Thyroid gland (tissue), 4 donors: ENCODE data around the gene FKBP6. TPM values are rescaled to one million over a fixed set of nuclear protein-coding genes. Genes with fewer than 3 reads are reported as not detected.

Experiments
- DNase-seq, 2 donors: peaks; one replicate each; pipeline ENCODE4 v3.0.0-alpha.2; 2019
- H3K27ac ChIP-seq, 3 donors: fragments of 200-600 bp; sonication (generic); 1 replicate in 2 of 3; 2 replicates in 1 of 3; pipeline ENCODE4 v1.5.1; 2016 to 2019; ENCODE audit warnings: mild to moderate bottlenecking in 1 of 3, moderate library complexity in 1 of 3
- H3K27me3 ChIP-seq: fragments of 200-600 bp; sonication (generic); one replicate; pipeline ENCODE4 v1.5.1; 2019
- H3K36me3 ChIP-seq, 2 donors: fragments of 200-600 bp; sonication (generic); one replicate each; pipeline ENCODE4 v1.5.1; 2016 to 2019
- H3K4me1 ChIP-seq, 2 donors: fragments of 200-600 bp; sonication (generic); one replicate each; pipeline ENCODE4 v1.5.1; 2017 to 2019
- H3K4me3 ChIP-seq, 3 donors: fragments of 200-600 bp; sonication (generic); replicated peaks in 1 of 3; 1 replicate in 2 of 3; 2 replicates in 1 of 3; pipeline ENCODE4 v1.5.1; 2016; ENCODE audit warnings: mild to moderate bottlenecking in 1 of 3
- H3K9me3 ChIP-seq: fragments of 200-600 bp; sonication (generic); one replicate; pipeline ENCODE4 v1.5.1; 2017
- CTCF ChIP-seq, 6 experiments: fragments of 200-600 bp in 3 of 6; fragments of 450-650 bp in 3 of 6; sonication (generic) in 3 of 6; IDR thresholded peaks; one replicate each; pipeline ENCODE4 v1.5.1; 2016 to 2019; ENCODE audit warnings: antibody characterized with exemption in 6 of 6, mild to moderate bottlenecking in 2 of 6, inconsistent platforms in 1 of 6, moderate library complexity in 1 of 6
- POLR2A ChIP-seq, 2 donors: fragments of 450-650 bp; IDR thresholded peaks; one replicate each; pipeline ENCODE4 v1.6.1; 2017; ENCODE audit warnings: antibody characterized with exemption in 2 of 2, mild to moderate bottlenecking in 2 of 2, moderate library complexity in 1 of 2
- WGBS, 2 donors: methylation state at CpG; one replicate each; pipeline ENCODE4 v1.1.5; 2017; 5-methylcytosine and 5-hydroxymethylcytosine counted together
- intact Hi-C: fragments of 100-400 bp; cut with DNase I; formaldehyde crosslinking; loops from one replicate; pipeline ENCODE4 v1.15.1; 2023
- total RNA-seq, 4 donors: library from RNA; depleted of rRNA; stranded (reverse); fragments of >200 nt; gene quantifications; one replicate each; pipeline ENCODE4 v1.2.3, GENCODE V29; 2016

The FKBP6 gene
- total RNA-seq, 4 donors from 2014 or later: 0.27 TPM; not detected in 3

DNA sequence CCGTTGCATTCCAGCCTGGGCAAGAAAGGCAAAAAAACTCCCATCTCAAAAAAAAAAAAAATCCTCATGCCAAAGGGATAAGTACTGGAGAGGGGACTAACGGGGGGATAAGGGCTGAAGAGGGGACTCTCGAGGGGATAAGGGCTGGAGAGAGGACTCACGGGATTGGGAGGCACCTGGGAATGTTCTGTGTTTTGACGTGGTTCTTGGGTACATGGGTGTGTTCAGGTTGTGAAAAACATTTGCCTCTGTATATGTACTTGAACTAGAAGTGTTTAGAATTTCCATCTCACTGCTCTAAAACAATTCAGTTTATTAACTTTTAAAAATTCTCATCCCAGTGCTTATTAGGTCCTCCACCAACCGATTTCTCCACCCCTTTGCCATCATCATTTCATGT, 4.5 kb downstream of the FKBP6 start:
- WGBS, 2 donors: 53 to 57% methylated on average over 6 of the region's 6 CpGs
- intact Hi-C loops: no loop called here

DNA sequence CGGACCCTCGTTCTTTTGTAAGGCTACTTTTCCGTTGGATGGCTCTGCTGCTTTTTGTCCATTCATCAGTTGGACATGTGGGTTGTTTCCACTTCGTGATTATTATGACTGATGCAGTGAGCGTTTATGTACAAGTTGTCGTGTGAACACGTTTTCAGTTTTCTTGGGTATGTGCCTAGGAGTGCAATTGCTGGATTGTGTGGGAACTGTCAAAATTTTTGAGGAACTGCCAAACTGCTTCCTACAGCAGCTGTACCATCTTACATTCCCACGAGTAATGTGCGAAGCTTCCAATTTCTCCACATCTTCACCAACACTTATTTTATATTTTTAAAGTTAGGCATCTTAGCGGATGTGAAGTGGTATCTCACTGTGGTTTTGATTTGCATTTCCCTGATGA, 10.4 kb downstream of the FKBP6 start:
- Histone ChIP-seq H3K27me3 (no peaks in the 10 kb centered on the region), H3K4me3 (no peak overlapping the region), H3K27ac (no peak overlapping the region), H3K9me3 (no peaks in the 10 kb centered on the region), H3K4me1 (no peaks in the 10 kb centered on the region), H3K36me3 (no peaks in the 10 kb centered on the region)
- intact Hi-C loops: no loop called here
- DNase-seq: no peak
- no peak for TF ChIP-seq POLR2A (IDR thresholded peaks at IDR 0.05)
- TF ChIP-seq CTCF (IDR thresholded peaks at IDR 0.05): no peak
- WGBS, 2 donors: 88 to 89% methylated on average over 10 of the region's 10 CpGs

More for the DNA sequence above, 4.5 kb downstream of the FKBP6 start:
- no peak overlapping the region for H3K27ac ChIP-seq
- H3K27me3 ChIP-seq: no peaks in the 10 kb centered on the region
- TF ChIP-seq POLR2A (IDR thresholded peaks at IDR 0.05): no peak
- H3K9me3 ChIP-seq: no peaks in the 10 kb centered on the region
- H3K4me3 ChIP-seq: no peak overlapping the region
- H3K36me3 ChIP-seq: no peaks in the 10 kb centered on the region
- H3K4me1 ChIP-seq: peaks cover 0 to 8% of the 10 kb centered on the region in 2 donors
- DNase-seq: no peak

GRCh38 chr7:73340514-73340913, 12.6 kb downstream of the FKBP6 start:
- H3K9me3 ChIP-seq: no peaks in the 10 kb centered on the region
- no peaks in the 10 kb centered on the region for H3K36me3 ChIP-seq
- no peak overlapping the region for H3K27ac ChIP-seq
- H3K27me3 ChIP-seq: no peaks in the 10 kb centered on the region
- H3K4me1 ChIP-seq: no peaks in the 10 kb centered on the region
- TF ChIP-seq CTCF (IDR thresholded peaks at IDR 0.05) (no peak), POLR2A (IDR thresholded peaks at IDR 0.05) (no peak)
- intact Hi-C loops: no loop called here
- WGBS, 2 donors: 45 to 56% methylated on average over 7 of the region's 7 CpGs
- DNase-seq: no peak
- H3K4me3 ChIP-seq: no peak overlapping the region

DNA sequence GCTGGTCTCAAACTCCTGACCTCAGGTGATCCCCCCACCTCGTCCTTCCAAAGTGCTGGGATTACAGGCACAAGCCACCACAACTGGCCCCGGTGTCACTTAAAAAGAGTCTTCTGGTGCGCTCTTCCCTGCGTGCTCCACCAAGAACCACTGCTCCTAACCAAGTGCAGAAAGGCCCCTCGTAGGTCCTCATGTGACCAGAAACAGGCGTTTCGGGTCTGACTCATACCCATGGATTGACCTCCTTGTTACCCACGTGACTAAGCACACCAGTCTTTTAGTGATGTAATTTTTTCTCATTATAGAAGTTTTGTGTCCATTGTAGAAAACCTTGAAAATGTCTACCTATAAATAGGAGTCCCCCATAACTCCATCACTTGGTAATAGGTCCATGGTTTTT, 13.9 kb downstream of the FKBP6 start:
- H3K4me1 ChIP-seq: no peaks in the 10 kb centered on the region
- no peaks in the 10 kb centered on the region for H3K36me3 ChIP-seq
- H3K27me3 ChIP-seq: no peaks in the 10 kb centered on the region
- WGBS, 2 donors: 65 to 67% methylated on average over 8 of the region's 8 CpGs
- intact Hi-C loops: no loop called here
- H3K9me3 ChIP-seq: no peaks in the 10 kb centered on the region
- no peak for DNase-seq
- no peak overlapping the region for H3K4me3 ChIP-seq
- TF ChIP-seq CTCF (IDR thresholded peaks at IDR 0.05) (no peak), POLR2A (IDR thresholded peaks at IDR 0.05) (no peak)
- no peak overlapping the region for H3K27ac ChIP-seq

DNA sequence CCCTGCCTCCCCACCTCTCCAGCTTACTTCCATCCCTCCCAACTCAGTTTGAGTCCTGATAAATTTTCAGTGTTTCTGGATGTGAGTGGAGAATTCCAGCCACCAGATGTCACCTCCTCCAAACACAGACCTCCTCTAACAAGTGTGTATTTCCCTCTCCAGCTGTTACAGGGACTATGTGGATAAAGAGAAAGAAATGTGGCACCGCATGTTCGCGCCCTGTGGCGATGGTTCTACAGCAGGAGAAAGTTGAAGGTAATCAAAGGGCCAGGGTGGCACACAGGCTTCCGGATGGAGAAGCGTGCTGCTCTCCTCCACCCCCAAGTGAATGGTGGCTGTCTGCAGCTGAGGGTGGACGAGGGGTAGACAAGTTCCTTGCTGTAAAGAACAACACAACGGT, 14.7 kb downstream of the FKBP6 start:
- WGBS, 2 donors: 35 to 47% methylated on average over 8 of the region's 8 CpGs
- H3K27ac ChIP-seq: no peak overlapping the region
- DNase-seq: no peak
- no peak overlapping the region for H3K4me3 ChIP-seq
- no peaks in the 10 kb centered on the region for H3K9me3 ChIP-seq
- TF ChIP-seq POLR2A (IDR thresholded peaks at IDR 0.05) (no peak), CTCF (IDR thresholded peaks at IDR 0.05) (peak in 4 of 6 experiments; percentile 24 to 43 (median 34))
- H3K27me3 ChIP-seq: no peaks in the 10 kb centered on the region
- H3K36me3 ChIP-seq: no peaks in the 10 kb centered on the region
- intact Hi-C loops: no loop called here
- no peaks in the 10 kb centered on the region for H3K4me1 ChIP-seq
